ENCODE measurements around the gene VIPAS39.

DNA sequence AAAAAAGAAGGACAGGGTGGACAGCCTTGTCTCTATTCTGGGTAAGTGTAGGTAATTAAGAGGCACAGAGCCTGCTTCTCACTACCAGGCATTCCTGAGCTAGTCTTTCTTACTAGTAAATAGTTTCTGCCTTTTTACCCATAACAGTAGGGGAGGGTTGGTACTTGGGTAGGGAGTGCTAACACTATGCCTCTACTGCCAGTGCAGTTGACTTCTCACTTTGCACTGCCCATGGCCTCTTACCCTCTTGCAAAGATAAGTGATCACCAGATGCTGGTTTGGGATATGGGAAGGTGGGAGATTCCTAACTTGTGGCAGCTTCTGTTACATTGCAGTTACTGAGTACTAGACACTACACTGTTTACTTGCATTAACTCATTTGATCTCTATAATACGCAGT is 12.1 kb upstream of the VIPAS39 start:
- TF ChIP-seq, protein P1, sequence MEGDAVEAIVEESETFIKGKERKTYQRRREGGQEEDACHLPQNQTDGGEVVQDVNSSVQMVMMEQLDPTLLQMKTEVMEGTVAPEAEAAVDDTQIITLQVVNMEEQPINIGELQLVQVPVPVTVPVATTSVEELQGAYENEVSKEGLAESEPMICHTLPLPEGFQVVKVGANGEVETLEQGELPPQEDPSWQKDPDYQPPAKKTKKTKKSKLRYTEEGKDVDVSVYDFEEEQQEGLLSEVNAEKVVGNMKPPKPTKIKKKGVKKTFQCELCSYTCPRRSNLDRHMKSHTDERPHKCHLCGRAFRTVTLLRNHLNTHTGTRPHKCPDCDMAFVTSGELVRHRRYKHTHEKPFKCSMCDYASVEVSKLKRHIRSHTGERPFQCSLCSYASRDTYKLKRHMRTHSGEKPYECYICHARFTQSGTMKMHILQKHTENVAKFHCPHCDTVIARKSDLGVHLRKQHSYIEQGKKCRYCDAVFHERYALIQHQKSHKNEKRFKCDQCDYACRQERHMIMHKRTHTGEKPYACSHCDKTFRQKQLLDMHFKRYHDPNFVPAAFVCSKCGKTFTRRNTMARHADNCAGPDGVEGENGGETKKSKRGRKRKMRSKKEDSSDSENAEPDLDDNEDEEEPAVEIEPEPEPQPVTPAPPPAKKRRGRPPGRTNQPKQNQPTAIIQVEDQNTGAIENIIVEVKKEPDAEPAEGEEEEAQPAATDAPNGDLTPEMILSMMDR (IDR thresholded peaks at IDR 0.05) = no peak
- TF ChIP-seq POLR2A (IDR thresholded peaks at IDR 0.05) (no peak), EP300 (IDR thresholded peaks at IDR 0.05) (no peak)

All from tibial nerve (tissue), 4 donors.